Central memory CD4-positive, alpha-beta T cell (primary cell): ENCODE data around the gene KRTAP10-7.
"Not testable (repeated sequence)": the region's sequence is repeated elsewhere in the genome, so short reads cannot be mapped to it uniquely, and the experiment has no call there.

Experiments used
- DNase-seq: peaks from one replicate; pipeline ENCODE4 v3.0.0; 2022
- total RNA-seq, 3 experiments: gene quantifications; one replicate each; lab custom pipeline; 2026; lab: John Stamatoyannopoulos, UW

The KRTAP10-7 gene
- total RNA-seq: 0 reads per million in 3 experiments

- not testable (repeated sequence) for DNase-seq
These were observed at the start of gene KRTAP10-7 for GRCh38 chr21:44600118-44600978. Gene KRTAP10-7, plus strand, starts transcription at chr21:44600597. Its CDS starts 25 bp downstream, at chr21:44600622.

- DNase-seq: no peak
These were observed 49.6 kb upstream of the KRTAP10-7 start for GRCh38 chr21:44550807-44551206.

- no peak for DNase-seq
These were observed 48.9 kb upstream of the KRTAP10-7 start, which contains the start of gene KRTAP10-2 for GRCh38 chr21:44551340-44551961. Gene KRTAP10-2, minus strand, starts transcription at chr21:44551505. Its CDS starts 47 bp downstream, at chr21:44551458.

GRCh38 chr21:44552136-44552535 lies 48.3 kb upstream of the KRTAP10-7 start:
- DNase-seq: no peak

- DNase-seq: no peak
These were observed 47.7 kb upstream of the KRTAP10-7 start for GRCh38 chr21:44552681-44553080.

GRCh38 chr21:44555200-44555875 lies 45.1 kb upstream of the KRTAP10-7 start:
- no peak for DNase-seq

- no peak for DNase-seq
These were observed 43.5 kb upstream of the KRTAP10-7 start for GRCh38 chr21:44556879-44557278.

- no peak for DNase-seq
These were observed 42.7 kb upstream of the KRTAP10-7 start for GRCh38 chr21:44557491-44558328.

- not testable (repeated sequence) for DNase-seq
These were observed 42.1 kb upstream of the KRTAP10-7 start for GRCh38 chr21:44558329-44558675.

- DNase-seq: no peak
These were observed 41.7 kb upstream of the KRTAP10-7 start, which contains the start of gene KRTAP10-3 for GRCh38 chr21:44558695-44559094. Gene KRTAP10-3, minus strand, starts transcription at chr21:44558795. Its CDS starts 80 bp downstream, at chr21:44558715.

- no peak for DNase-seq
These were observed 36.3 kb upstream of the KRTAP10-7 start for GRCh38 chr21:44564099-44564498.

GRCh38 chr21:44564886-44565598 lies 35.4 kb upstream of the KRTAP10-7 start:
- DNase-seq: no peak

GRCh38 chr21:44566403-44566802 lies 34.0 kb upstream of the KRTAP10-7 start:
- no peak for DNase-seq

- DNase-seq: no peak
These were observed 32.8 kb upstream of the KRTAP10-7 start for GRCh38 chr21:44567481-44568171.

- no peak for DNase-seq
These were observed 32.1 kb upstream of the KRTAP10-7 start for GRCh38 chr21:44568261-44568660.

GRCh38 chr21:44568667-44569556 lies 31.5 kb upstream of the KRTAP10-7 start:
- DNase-seq: no peak

- DNase-seq: no peak
These were observed 30.4 kb upstream of the KRTAP10-7 start for GRCh38 chr21:44569861-44570517.

GRCh38 chr21:44571296-44571695 lies 29.1 kb upstream of the KRTAP10-7 start:
- DNase-seq: no peak
